GM19372 (cell line): ENCODE measurements around the gene PCDH7.

ENCODE experiments used
- ATAC-seq: cut with Tn5 transposase; IDR thresholded peaks from one replicate; pipeline ENCODE4 v1.9.1; 2021; ENCODE audit warnings: mild to moderate bottlenecking, low read depth, moderate library complexity; ENCODE audit not compliant: unreplicated experiment

Gene PCDH7, protein sequence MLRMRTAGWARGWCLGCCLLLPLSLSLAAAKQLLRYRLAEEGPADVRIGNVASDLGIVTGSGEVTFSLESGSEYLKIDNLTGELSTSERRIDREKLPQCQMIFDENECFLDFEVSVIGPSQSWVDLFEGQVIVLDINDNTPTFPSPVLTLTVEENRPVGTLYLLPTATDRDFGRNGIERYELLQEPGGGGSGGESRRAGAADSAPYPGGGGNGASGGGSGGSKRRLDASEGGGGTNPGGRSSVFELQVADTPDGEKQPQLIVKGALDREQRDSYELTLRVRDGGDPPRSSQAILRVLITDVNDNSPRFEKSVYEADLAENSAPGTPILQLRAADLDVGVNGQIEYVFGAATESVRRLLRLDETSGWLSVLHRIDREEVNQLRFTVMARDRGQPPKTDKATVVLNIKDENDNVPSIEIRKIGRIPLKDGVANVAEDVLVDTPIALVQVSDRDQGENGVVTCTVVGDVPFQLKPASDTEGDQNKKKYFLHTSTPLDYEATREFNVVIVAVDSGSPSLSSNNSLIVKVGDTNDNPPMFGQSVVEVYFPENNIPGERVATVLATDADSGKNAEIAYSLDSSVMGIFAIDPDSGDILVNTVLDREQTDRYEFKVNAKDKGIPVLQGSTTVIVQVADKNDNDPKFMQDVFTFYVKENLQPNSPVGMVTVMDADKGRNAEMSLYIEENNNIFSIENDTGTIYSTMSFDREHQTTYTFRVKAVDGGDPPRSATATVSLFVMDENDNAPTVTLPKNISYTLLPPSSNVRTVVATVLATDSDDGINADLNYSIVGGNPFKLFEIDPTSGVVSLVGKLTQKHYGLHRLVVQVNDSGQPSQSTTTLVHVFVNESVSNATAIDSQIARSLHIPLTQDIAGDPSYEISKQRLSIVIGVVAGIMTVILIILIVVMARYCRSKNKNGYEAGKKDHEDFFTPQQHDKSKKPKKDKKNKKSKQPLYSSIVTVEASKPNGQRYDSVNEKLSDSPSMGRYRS (N-terminal part only)

DNA sequence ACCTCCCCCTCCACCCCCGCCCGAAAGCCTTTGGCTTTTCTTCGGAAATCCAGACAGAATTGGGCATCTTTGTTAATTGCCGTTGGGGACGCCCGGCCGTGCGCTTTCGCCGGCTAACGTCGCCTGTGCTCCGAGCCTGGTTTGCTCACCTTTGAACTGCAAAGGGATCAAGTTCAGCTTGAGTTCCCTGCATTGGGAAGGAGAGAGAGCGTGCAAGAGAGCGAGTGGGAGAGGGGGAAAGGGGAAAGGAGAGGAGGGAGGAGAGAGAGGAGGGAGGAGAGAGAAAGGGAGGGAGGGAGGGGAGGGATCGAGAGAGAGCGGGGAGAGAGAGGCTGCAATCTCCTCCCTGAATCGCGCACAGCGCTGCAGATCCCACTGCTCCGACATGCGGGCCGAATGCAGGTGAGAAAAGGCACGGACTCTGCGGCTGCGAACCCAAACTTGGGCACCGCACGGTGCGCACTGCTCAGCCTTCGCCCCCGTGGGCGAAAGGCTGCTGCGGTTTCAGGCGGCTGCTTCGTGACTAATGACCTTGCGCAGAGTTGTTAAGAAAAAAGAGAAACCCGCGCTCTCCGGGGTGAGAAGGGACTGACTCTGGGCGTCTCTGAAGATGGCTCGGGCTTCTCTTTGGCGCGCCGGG is at the start of gene PCDH7:
PCDH7 (plus strand) TSS at position 349 of the 640 bp plus-strand sequence. CDS start 1,054 bp downstream, outside the sequence.
- no peak for ATAC-seq

DNA sequence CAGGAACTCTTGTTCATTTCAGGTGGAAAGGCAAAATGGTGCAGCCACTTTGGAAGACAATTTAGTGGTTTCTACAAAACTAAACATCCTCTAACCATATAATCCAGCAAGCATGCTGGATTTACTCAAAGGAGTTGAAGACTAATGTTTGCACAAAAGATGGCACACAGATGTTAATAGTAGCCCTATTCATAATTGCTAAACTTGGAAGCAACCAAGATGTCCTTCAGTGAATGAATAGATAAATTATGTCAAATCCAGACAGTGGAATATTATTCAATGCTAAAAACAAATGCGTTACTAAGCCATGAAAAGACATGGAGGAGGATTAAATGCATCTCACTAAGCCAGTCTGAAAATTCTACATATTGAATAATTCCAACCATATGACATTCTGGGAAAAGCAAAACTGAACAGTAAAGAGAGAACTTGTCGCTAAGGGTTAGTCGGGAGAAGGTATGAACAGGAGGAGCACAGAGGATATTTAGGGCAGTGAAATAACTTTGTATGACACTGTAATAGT is 48.2 kb upstream of the PCDH7 start:
- no peak for ATAC-seq

DNA sequence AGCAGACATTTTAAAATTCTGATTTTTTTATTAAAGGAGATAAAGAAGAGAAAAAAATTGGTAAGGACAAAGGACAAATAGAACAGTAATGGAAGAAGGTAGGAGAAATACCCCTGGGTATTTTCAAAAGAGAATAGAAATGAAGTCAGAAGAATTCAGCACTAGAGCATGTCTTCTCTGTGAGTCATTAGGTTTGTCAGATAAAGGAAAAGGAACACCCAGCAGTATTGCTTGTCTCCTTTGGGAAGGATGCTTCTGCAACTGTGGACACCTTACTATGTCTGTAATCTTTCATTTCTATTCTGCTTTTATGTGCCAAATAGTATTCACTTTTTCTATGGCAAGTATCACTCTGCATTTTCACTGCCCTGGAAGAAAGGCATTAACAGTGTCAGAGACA is 24.0 kb upstream of the PCDH7 start:
- no peak for ATAC-seq

DNA sequence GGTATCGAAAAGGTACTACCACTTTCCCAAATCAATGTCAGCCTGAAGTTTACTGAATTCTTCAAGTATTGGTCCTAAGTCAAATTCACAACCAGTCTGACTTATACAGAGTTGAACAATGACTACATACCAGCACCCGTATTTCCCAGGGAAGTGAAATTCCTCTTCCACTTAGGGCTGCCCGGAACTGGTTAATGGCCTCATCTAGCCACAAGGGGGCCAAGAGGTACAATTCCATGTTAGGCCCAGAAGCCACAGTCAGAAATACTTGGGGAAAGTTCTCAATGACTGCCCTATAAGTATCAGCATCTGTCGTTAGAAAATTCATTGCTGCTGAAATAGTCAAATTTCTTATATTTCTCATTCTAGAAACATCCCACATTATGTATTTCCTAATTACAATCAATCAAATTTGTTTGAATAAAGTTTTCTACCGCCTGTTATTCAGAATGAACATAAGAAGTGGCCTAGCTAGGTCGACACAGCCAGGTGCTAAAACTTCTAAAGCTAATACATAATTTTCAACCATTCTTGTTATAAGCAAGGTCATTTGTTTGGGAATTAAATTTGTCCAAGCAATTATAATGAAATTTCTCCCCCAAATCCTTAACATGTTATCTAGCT is 5.6 kb upstream of the PCDH7 start:
- ATAC-seq = no peak

DNA sequence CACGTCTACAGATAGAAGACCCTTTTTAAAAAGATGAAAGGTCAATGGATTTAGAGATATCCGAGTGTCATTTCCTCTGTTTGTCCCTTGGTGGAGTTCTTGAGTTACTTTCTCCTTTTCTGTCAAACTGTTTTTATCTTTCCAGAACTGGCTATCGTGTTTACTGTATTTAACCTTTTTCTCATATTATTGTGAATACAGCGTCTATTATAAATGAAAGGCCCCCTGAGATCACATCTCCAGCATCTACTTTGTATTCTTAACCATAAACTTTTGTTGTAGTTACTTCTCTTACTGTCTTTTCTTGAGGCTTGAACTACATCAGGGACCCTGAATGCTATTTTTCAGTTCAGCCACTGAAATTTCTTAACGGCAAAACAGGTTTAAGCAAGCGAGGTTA is 4.0 kb upstream of the PCDH7 start:
- ATAC-seq = no peak

DNA sequence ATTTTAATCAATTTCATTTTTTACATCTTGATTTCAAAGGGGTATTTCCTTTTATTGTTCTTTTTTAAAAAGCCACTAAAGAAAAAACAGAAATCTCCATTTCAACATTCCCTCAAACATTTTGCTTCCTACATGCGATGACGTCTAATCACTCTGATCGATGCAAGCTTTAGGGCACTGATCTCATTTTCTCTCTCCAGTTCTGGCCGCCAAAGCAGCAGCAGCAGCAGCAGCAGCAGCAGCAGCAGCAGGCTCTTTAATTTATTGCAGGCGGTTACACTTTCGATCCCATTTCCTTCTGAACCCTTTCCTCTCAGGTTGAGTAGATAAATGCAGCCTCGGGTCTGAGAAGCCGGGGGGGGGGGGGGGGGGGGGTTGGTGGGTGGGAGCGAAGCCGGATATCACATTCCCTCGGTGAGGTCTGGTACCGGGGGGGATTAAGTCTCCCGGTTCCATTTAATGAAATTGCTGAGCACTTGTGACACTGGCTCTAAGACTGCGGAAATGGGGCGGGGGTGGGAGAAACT is 3.4 kb upstream of the PCDH7 start:
- no peak for ATAC-seq

DNA sequence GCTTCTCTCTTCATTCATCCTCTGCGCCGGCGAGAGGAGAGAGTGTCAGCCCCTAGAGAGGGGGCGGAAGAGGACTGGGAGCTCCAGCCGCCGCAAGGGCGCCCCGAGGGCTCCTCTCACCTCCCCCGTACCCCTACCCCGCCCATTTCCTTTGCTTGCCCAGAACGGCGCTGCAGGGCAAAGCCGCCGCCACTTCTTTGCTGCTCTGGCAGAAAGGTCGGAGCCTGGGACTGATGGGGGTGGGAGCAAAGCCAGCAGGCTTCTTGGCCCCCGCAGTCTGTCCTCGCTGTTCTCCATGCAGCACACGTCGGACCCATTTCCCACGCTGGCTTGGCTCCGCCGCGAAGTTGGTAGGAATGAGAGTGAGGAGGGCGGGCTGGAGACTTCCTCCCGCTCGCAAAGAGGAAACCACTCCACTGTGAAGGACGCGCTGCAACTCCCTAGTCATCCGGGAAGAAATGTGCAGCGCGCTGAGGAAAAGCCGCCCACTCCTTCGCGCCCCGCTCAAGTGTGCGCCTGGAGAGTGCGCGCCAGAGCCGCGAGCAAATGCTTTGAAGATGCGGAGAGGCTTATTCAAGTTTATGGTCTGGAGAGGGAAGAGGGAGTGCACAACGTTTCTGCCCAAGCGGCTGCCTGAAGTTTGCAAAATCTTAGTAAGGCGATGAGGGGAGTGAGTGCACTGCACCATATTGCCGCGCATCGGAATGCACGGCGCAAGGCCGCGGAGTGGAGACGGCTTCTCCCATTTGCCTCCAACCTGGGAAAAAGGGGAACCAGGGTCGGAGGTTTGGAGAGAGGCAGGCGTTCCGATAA is 2.8 kb upstream of the PCDH7 start:
- no peak for ATAC-seq

DNA sequence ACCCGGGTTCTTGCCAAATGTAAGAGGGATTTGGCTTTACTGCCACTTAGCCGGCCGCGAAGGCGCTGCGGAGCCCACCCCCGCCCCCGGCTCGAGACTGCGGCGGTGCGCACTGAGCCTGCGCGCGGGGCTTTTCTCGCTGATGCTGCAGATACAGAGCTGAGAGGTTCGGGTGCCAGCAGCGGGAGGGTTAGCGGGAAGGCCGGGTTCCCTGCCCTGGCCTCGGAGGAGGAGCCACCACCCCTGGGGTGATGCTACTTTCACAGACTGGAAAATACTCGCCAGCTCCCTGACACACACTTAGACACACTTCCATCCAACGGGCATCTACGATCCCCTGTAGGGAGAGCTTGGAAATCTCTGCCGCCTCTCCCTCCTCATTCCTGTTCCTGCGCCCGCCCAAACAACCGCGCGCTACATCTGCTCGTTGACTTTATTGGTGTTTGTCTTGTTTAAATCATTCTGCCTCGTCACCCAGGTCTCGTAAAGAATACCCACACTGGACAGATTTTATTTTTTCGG is 2.1 kb upstream of the PCDH7 start:
- no peak for ATAC-seq

DNA sequence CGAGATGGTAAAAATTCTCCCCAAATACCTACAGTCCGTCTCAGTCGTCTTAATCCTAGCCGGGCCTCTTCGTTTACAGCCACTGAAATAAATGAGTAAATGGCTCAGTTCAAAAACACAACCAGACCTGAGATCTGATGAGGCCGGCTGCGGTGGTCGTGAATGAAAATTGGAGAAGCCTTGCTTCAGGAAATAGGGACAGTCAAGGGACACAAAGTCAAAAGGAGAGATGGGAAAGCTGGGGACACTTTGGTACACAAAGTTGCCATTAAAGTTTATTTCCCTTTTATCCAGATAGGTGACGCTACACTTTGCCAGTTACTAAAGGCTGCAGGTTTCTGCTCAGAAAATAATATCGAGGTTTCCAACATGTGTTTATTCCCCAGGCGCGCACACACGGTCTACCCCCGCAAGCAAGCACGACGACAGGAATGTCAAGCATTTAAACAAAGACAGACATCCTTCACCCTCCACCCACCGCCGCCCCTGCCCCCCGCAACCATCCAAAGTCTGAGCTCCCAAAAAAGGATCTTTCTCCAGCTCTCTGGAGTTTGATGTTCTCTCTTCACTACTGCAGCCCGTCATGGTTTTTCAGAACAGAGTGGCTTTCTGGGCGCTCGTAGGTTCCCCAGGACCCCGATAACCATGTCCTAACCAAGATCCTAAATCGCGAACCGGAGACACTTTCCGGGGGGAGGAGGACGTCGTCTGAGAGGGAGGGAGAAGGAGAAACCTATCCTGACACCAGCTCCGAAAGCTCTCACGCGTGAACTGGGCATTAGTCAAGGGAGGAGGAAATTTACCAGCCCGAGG is 1.3 kb upstream of the PCDH7 start:
- ATAC-seq = no peak

DNA sequence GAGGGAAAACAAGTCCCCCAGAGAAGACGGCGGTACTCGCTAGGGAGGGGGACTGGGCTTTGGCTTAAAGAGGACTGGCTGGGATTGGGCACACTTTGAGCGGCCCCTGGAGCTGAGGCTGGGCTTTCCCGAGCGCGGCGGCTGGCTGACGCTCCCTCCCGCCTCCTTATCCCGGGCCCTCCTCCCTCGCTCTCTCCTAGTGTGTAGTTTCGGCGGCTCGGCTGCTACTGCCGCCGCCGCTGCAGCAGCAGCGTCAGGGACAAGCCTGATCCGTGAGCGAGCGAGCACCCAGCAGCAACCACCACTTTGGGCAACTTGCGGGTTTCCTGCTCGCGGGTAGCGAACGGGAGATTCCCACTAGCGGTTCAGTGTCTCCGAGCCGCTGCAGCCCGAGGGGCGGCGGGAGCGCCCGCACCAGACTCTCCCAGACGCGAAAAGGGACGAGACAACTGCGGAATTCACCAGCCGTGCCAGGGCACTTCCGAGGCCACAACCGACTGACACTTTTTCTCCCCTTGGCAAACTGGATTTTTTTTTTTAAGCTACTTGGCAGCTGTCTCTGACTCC is 632 bp upstream of the PCDH7 start:
- ATAC-seq = no peak

DNA sequence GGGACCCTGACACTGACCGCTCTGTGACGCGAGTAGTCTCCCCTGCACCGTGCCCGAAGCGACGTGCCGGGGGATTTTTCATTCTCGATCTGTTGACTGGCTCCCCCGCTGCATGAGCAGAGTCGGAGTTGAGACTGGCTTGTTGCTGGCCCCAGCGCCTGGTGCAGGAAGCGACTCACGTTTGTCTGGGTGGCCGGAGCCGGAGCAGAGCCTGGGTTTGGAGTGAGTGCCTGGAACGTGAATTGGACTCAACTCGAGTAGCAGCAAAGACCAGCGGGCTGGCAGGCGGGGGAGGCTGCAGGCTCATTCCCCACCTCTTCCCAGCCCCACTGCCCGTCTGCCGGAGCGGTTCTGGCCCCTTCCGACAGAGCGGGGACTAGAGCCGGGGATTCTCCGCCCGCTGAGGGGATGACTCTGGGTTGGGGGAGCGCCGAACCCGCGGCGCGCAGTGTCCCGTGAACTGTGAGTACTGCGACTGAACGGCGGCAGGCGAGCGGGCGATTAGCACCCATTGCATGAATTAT is 554 bp downstream of the PCDH7 start:
- no peak for ATAC-seq

DNA sequence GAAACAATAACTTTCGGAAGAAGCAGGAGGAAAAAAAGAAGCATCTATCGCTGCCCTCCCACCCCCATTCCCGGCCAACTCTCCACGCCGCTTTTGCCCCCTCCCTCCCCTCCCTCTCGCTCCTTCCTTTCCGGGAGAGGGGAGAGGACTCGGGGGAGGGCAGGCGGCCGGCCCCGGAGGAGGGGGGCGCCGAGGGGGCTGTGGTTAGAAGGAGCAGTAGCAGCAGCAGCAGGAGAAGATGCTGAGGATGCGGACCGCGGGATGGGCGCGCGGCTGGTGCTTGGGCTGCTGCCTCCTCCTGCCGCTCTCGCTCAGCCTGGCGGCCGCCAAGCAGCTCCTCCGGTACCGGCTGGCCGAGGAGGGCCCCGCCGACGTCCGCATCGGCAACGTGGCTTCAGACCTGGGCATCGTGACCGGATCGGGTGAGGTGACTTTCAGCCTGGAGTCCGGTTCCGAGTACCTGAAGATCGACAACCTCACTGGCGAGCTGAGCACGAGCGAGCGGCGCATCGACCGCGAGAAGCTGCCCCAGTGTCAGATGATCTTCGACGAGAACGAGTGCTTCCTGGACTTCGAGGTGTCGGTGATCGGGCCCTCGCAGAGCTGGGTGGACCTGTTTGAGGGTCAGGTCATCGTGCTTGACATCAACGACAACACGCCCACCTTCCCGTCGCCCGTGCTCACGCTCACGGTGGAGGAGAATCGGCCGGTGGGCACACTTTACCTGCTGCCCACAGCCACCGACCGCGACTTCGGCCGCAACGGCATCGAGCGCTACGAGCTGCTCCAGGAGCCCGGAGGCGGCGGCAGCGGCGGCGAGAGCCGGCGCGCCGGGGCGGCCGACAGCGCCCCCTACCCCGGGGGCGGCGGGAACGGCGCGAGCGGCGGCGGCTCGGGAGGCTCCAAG is 1.3 kb downstream of the PCDH7 start:
- ATAC-seq = no peak

DNA sequence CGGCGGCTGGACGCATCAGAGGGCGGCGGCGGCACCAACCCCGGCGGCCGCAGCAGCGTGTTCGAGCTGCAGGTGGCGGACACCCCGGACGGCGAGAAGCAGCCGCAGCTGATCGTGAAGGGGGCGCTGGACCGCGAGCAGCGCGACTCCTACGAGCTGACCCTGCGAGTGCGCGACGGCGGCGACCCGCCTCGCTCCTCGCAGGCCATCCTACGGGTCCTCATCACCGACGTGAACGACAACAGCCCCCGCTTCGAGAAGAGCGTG is 1.9 kb downstream of the PCDH7 start:
- ATAC-seq = no peak

DNA sequence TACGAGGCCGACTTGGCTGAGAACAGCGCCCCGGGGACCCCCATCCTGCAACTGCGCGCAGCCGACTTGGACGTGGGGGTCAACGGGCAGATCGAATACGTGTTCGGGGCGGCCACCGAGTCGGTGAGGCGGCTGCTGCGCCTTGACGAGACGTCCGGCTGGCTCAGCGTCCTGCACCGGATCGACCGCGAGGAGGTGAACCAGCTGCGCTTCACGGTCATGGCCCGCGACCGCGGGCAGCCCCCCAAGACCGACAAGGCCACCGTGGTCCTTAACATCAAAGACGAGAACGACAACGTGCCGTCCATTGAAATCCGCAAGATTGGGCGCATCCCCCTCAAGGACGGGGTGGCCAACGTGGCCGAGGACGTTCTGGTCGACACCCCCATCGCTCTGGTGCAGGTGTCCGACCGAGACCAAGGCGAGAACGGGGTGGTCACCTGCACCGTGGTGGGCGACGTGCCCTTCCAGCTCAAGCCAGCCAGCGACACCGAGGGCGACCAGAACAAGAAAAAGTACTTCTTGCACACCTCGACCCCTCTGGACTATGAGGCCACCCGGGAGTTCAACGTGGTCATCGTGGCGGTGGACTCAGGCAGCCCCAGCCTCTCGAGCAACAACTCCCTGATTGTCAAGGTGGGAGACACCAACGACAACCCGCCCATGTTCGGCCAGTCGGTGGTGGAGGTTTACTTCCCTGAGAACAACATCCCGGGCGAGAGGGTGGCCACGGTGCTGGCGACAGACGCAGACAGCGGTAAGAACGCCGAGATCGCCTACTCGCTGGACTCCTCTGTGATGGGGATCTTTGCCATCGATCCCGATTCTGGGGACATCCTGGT is 2.4 kb downstream of the PCDH7 start:
- no peak for ATAC-seq

DNA sequence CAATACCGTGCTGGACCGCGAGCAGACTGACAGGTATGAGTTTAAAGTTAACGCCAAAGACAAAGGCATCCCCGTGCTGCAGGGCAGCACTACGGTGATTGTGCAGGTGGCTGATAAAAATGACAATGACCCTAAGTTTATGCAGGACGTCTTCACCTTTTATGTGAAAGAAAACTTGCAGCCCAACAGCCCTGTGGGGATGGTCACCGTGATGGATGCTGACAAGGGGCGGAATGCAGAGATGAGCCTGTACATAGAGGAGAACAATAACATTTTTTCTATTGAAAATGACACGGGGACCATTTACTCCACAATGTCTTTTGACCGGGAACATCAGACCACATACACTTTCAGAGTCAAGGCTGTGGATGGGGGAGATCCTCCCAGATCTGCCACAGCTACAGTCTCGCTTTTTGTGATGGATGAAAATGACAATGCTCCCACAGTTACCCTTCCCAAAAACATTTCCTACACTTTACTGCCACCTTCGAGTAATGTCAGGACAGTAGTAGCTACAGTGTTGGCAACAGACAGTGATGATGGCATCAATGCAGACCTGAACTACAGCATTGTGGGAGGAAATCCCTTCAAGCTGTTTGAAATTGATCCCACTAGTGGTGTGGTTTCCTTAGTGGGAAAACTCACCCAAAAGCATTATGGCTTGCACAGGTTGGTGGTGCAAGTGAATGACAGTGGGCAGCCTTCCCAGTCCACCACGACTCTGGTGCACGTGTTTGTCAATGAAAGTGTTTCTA is 3.2 kb downstream of the PCDH7 start:
- no peak for ATAC-seq
